Adipose tissue (tissue), 3 donors: ENCODE results near the gene WIPF2. TPM values are rescaled to one million over a fixed set of nuclear protein-coding genes. Genes with fewer than 3 reads are reported as not detected.
"Not testable (repeated sequence)": the region's sequence is repeated elsewhere in the genome, so short reads cannot be mapped to it uniquely, and the experiment has no call there.

Source experiments
- H3K27ac ChIP-seq: one replicate; pipeline ENCODE4 v1.5.1; 2013; ENCODE audit warnings: low read depth, low read length
- WGBS, 3 donors: extraction: QIAGEN DNeasy Blood & Tissue Kit; methylation state at CpG; one replicate each; pipeline ENCODE4 v1.1.7; 2013; 5-methylcytosine and 5-hydroxymethylcytosine counted together
- polyA plus RNA-seq, 3 donors: library from polyadenylated mRNA; stranded (reverse); fragments of 200-250 nt; gene quantifications; one replicate each; pipeline ENCODE4 v1.2.3, GENCODE V29; 2013
- donor health status: healthy with polysubstance abuse.
- donor health status: Bipolar disorder and iron deficiency.
- donor health status: healthy.

Gene WIPF2
- polyA plus RNA-seq, 3 donors = 6.3 to 9.0 (median 8.0) TPM

DNA sequence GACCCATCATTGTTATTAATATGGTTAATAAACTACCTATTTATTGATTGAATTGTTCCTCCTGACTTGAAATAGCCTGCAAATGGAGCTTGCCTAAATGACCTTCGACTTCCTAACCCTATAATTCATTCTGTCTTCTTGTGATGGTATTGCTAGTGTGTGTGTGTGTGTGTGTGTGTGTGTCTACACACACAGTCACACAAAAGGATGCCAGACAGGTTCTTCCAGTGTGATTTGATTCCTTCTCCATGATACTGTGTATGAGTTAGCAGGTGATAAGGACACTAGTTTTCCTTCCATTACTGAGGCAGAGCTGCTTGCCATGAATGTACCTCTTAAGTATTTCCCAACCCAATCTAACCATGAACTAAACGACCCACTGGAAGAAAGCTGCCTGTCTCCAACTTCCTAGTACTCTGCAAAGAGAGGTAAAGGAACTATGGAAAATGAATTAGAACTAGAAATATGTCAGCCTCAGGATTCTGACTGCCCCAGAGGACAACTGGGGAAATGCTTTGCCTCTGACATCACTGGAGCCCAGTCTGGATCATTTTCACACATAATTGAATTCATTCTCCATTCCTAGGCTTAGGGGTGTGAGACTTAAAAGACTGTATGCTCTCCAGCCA lies 65.1 kb downstream of the WIPF2 start:
- 17 to 48% (median 47%) methylated on average over 2 of the region's 2 CpGs for WGBS, 3 donors
- no peak overlapping the region for H3K27ac ChIP-seq

DNA sequence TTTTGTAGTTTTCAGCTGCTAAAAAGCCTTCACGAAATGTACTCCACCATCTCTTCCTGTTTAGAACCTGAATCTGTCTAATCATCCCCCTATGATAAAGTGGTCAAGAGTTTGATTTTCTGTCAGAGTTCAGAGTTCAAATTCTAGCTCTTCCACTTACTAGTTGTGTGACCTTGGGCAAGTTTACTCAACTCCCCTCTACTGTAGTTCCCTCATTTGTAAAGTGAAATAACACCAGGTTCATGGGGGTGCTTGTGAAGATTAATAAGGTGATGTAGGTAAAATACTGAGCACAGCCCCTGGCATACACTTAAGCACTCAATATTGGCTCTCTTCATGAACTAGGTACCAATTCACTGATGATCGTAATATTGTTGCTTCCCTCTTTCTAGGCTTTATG lies 67.4 kb downstream of the WIPF2 start:
- WGBS, 3 donors = 86 to 97% (median 92%) methylated on average over 2 of the region's 2 CpGs
- H3K27ac ChIP-seq = no peak overlapping the region

DNA sequence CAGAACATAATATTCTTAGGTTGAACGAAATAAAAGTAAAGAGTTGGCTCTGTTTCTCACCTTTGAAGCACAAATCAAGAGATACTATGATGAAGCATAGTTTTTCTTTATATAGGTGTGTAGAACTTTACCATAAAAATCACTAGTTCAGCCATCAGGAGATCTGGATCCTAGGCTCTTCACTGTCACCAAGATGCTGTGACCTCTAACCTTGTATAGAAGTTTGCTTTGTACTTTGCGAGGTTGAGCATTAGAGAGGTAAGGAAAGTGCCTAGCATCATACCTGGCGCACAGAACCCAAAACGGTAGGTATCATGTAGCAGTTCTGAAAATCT lies 68.0 kb downstream of the WIPF2 start:
- no peak overlapping the region for H3K27ac ChIP-seq
- 38 to 47% (median 40%) methylated on average over 4 of the region's 4 CpGs for WGBS, 3 donors

DNA sequence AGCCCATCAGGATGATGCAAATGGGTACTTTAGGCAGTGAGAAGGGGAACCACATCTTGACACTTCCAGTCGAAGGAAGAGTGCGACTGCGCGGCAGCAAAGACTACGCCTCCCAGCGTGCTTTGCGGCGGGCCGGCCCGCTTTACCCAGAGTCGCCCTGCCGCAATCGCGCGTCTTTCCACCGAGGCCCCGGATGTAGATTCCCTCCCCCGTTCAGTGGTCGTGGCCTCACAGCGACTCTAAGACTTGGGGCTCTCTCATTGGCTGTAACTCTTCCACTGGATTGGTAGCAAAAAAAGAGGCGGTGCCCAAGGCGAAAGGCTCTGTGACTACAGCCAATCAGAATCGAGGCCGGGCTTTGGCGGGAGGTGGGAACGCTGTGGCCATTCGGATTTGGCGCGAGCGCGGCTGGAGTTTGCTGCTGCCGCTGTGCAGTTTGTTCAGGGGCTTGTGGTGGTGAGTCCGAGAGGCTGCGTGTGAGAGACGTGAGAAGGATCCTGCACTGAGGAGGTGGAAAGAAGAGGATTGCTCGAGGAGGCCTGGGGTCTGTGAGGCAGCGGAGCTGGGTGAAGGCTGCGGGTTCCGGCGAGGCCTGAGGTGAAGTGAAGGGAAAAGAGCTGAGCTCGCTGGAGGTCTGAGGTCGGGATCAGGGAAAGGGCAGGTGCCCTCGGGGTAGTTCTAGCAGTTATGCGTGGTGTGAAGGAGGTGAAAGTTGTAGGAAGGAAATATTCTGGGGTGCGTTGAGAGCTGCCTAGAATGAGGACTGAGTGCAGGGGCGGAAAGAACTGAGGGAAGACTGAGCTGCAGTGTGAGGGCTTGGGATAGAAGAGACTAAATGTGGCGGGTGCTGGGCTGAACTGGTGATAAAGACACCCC lies 68.6 kb downstream of the WIPF2 start, which contains the start of gene CDC6:
TSS of gene CDC6 (plus strand) at position 386 of the 876 bp plus-strand sequence. CDS start 1,542 bp downstream, outside the sequence.
- 0% methylated on average over 47 of the region's 47 CpGs for WGBS, 3 donors
- H3K27ac ChIP-seq = no peak within 1 kb of the TSS

DNA sequence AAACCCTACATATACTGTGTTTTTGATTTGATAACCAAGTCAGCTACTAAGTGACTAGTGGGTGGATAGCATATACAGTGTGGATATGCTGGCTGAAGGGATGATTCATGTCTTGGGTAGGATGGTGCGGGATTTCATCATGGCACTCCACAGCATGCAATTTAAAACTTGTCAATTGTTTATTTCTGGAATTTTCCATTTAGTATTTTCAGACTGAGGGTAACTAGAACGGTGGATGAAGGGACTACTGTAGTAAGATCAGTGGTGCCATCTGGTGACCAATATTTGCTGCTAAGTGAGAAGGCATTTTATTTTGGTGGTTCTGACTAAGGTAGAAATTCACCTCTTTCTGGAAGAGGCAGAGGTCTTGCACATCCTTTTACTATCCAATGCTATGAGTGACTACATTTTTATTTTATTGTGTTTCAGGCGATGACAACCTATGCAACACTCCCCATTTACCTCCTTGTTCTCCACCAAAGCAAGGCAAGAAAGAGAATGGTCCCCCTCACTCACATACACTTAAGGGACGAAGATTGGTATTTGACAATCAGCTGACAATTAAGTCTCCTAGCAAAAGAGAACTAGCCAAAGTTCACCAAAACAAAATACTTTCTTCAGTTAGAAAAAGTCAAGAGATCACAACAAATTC lies 71.7 kb downstream of the WIPF2 start:
- 53 to 59% (median 55%) methylated on average over 4 of the region's 4 CpGs for WGBS, 3 donors
- no peak overlapping the region for H3K27ac ChIP-seq

DNA sequence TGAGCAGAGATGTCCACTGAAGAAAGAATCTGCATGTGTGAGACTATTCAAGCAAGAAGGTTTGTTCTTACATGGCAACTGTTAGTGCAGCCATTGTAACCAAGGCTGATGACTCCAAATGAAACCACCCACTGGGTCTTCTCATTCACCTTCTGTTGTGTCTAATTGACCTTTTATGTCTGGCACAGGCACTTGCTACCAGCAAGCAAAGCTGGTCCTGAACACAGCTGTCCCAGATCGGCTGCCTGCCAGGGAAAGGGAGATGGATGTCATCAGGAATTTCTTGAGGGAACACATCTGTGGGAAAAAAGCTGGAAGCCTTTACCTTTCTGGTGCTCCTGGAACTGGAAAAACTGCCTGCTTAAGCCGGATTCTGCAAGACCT lies 72.2 kb downstream of the WIPF2 start:
- 82 to 94% (median 89%) methylated on average over 2 of the region's 2 CpGs for WGBS, 3 donors
- H3K27ac ChIP-seq = no peak overlapping the region

DNA sequence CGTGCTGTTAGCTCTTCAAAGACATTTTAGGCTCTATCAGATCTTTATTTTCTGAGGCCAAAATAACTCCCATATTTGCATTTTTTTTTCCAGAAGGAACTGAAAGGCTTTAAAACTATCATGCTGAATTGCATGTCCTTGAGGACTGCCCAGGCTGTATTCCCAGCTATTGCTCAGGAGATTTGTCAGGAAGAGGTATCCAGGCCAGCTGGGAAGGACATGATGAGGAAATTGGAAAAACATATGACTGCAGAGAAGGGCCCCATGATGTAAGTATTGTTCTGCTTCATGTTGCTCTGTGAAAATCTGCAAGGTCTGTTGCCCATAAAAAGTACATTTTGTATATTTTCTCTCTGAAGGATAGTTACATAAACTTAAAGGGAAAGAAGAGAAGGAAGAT lies 74.3 kb downstream of the WIPF2 start:
- WGBS, 3 donors = 46 to 78% (median 61%) methylated on average over 1 of the region's 1 CpG
- no peak overlapping the region for H3K27ac ChIP-seq

DNA sequence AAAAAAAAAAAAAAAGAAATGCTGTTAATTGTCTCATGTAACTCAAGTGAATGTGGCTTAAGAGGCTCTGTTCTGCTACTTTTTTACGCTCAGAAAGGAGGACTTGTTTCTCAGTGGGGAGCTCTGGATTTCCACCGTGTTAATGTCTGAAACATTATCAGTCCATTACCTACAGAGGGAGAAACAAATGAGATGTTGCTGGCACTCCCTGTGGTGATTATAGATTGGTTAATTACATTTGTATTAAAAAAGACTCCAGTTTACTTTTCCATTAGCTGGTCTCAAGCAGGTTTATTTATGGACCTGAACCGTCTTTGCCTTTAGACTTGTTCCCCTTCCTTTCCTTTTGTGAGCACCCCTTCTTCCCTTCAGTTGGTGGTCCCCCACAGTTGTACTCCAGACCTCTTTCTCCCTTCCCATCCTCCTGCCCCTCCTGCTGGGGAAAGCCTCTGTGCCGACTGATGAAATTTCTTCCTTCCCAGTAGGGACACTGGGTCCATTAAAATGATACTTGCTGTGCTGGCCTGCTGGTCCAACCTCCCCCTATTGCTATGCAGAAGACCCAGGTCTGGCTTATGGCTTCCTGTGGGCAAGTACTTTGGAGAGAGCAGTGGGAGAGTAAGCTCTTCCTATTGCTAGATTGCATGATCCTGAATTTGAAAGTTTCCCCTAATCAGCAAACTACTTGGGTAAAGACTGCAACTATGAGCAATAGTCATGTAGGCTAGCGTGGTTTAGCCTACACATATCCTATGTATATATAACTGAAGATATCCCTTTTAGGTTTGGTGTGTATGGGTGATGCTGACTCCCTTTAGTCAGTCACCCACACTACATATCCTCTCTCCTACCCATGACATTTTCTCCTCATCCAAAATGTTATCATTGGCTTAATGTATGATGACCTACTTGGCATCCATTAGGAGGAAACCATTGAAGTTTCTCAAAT lies 76.7 kb downstream of the WIPF2 start:
- 76 to 86% (median 78%) methylated on average over 5 of the region's 5 CpGs for WGBS, 3 donors
- no peak overlapping the region for H3K27ac ChIP-seq

DNA sequence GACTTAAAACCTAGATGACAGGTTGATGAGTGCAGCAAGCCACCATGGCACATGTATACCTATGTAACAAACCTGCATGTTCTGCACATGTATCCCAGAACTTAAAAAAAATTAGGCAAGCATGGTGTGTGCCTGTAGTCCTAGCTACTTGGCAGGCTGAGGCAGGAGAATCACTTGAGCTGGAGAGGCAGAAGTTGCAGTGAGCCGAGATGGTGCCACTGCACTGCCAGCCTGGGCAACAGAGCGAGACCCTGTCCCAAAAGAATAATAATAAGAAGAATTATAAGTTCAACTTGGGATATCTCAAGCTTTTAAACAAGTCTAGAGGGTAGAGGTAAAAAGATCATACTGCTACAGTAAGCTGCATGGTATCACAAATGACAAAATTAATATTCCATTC lies 78.4 kb downstream of the WIPF2 start:
- no peak overlapping the region for H3K27ac ChIP-seq
- WGBS, 3 donors = 88 to 94% (median 91%) methylated on average over 2 of the region's 2 CpGs

DNA sequence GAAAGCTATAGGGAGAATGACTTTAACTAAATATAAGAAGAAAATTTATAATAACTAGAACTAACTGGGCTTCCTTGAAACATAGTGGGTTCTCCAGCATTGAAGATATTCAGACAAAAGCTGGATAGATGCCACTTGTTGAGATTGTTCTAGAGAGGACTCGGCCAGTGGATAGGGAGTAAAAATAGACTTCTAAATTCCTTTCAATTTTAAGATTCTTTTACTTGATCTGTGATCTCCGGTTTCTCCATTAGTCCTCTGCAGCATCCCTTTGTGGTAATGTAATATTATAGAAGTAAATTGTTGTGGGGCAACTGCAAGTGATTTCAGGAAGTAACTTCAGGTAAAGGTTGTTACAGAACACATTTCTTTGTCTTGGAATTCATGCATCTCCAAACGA lies 79.6 kb downstream of the WIPF2 start:
- 43 to 59% (median 52%) methylated on average over 3 of the region's 3 CpGs for WGBS, 3 donors
- no peak overlapping the region for H3K27ac ChIP-seq

DNA sequence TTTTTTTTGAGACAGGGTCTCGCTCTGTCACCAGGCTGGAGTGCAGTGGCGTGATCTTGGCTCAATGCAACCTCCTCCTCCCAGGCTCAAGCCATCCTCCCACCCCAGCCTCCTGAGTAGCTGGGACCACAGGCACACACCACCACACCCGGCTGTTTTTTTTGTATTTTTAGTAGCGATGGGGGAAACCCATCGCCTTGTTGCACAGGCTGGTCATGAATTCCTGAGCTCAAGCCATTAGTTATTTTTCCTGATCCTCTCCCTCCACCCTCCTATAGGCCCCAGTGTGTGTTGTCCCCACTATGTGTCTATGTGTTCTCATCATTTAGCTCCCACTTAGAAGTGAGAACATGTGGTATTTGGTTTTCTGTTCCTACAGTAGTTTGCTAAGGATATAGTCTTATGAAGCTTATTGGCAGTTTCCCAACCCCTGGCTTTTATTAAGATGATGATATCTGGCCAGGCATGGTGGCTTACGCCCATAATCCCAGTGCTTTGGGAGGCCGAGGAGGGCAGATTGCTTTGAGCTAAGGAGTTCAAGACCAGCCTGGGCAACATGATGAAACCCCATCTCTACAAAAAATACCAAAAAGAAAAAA lies 80.2 kb downstream of the WIPF2 start:
- 68 to 85% (median 81%) methylated on average over 7 of the region's 7 CpGs for WGBS, 3 donors
- not testable (repeated sequence) for H3K27ac ChIP-seq

DNA sequence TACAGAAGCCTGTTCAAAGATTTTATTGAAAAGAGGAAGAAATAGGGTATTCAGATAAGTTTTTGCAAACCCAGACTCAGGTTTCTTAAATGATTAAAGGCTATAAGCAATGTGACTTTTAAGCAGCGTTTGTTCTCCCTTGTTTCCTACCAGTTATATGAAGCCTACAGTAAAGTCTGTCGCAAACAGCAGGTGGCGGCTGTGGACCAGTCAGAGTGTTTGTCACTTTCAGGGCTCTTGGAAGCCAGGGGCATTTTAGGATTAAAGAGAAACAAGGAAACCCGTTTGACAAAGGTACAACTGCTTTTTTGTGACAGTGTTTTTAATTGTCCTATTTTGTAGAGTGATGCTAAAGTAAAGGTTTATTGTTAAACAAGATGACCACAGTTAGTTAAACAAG lies 82.2 kb downstream of the WIPF2 start:
- 54 to 79% (median 67%) methylated on average over 4 of the region's 4 CpGs for WGBS, 3 donors
- no peak overlapping the region for H3K27ac ChIP-seq

DNA sequence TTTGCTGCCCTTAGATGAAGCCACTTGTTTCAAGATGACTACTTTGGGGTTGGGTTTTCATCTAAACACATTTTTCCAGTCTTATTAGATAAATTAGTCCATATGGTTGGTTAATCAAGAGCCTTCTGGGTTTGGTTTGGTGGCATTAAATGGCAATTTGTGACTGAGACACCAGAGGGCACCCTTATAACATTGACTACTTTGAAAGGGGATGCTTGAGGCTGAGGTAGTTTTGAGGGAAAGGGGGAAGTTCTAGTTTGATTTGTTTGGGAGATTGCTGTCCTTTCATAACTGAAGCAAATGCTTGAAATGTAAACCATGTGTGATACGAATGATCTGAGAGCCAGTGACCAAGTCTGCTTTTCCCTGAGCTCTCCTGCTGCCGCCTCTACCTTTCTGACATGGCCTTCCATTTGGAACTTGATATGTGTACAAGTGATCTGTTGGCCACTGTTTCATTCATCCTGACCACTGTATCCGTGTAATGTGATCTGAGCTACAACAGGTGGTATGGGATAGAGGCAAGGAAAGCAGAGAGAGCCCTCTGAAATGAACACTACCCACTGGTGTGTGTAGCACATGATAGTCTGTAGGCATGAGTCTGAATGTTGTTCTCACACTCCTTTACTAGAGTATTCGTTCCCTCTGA lies 84.0 kb downstream of the WIPF2 start:
- 44 to 48% (median 47%) methylated on average over 4 of the region's 4 CpGs for WGBS, 3 donors
- no peak overlapping the region for H3K27ac ChIP-seq

DNA sequence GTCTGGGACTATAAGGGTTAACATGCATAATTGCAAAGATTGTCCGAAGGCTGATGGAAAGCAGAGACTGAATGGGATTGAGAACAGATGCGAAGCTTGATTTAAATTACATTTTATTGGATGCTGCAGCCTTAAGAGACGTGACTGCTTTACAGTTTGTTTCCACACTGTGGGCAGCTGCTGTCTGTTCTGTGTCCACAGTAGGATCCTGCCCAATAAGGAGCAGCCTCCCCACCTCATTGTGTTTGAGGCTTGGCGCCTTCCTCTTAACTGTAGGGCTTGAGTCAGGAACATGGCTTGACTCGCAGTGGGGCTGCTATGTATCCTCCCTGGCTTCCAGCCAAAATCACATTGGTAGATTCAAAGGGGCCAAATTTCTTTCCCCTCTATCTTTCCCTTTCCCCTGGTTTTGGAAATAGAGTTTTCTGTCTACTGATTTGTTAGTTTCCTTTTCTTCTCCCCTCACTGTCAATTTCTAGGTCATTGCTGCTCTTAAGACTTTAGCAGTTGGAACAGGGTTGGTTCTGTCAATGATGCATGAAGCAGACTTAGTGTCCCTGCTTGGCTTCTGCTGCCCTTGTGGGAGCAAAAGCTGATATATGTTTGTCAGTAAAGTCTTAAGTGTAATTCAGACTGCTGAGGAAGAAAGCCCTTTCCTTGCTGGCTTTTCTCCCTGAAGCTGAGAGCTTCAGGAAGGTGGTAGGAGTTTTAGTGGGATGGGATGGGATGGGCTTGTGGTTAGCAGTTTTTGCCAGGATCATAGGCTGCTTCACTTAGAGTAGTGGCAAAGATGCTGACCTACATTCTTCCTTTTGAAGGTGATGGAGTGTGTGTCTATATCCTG lies 84.8 kb downstream of the WIPF2 start:
- 33 to 69% (median 49%) methylated on average over 5 of the region's 5 CpGs for WGBS, 3 donors
- H3K27ac ChIP-seq = no peak overlapping the region

DNA sequence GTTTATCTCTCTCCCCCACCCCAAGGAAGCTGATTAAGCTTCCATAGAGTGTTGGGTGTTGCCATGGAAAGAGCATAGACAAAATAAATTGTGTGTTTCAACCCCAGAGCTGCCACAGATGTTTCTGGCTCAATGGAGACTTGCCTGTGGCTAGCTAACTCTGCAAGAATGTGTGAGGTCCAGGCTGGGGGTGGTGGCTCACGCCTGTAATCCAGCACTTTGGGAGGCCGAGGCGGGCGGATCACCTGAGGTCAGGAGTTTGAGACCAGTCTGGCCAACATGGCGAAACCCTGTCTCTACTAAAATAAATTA lies 85.4 kb downstream of the WIPF2 start:
- H3K27ac ChIP-seq = not testable (repeated sequence)
- 63 to 91% (median 69%) methylated on average over 5 of the region's 5 CpGs for WGBS, 3 donors

DNA sequence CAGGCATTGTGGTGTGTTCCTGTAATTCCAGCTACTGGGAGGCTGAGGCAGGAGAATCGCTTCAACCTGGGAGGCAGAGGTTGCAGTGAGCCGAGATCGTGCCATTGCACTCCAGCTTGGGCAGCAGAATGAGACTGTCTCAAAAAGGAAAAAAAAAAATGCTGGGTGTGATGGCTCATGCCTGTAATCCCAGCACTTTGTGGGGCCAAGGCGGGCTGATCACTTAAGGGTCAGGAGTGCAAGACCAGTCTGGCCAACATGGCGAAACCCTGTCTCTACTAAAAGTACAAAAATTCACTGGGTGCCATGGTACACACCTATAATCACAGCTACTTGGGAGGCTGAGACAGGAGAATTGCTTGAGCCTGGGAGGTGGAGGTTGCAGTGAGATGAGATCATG lies 85.8 kb downstream of the WIPF2 start:
- H3K27ac ChIP-seq = not testable (repeated sequence)
- 89 to 97% (median 89%) methylated on average over 5 of the region's 5 CpGs for WGBS, 3 donors

DNA sequence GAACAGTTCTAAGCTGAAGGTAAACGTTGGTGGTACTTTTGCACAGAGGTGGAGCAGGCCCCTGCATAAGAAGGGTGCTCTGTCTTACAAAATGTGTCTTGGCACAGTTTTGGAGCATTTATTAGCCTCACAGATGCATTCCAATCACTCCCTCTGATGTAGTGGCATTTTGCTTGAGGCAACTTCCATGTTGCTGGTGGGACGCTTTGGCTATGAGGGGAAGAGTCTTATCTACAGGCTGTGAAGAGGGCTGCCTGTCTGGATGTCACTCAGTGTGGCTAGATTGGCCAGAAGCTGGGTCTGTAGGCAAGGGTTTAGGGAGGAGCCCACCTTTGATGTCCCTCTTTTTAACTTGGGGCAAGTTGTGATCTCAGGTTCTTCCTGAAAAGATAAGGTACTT lies 87.3 kb downstream of the WIPF2 start:
- 59 to 65% (median 60%) methylated on average over 2 of the region's 2 CpGs for WGBS, 3 donors
- H3K27ac ChIP-seq = no peak overlapping the region
